HG02970 (cell line): ENCODE measurements around the gene THBS4.
"Not testable (repeated sequence)": the region's sequence is repeated elsewhere in the genome, so short reads cannot be mapped to it uniquely, and the experiment has no call there.

ENCODE experiments used
- ATAC-seq: cut with Tn5 transposase; IDR thresholded peaks from one replicate; pipeline ENCODE4 v1.9.1; 2021; ENCODE audit warnings: mild to moderate bottlenecking, moderate library complexity, moderate number of reproducible peaks; ENCODE audit not compliant: unreplicated experiment, low FRiP score

The THBS4 gene

DNA sequence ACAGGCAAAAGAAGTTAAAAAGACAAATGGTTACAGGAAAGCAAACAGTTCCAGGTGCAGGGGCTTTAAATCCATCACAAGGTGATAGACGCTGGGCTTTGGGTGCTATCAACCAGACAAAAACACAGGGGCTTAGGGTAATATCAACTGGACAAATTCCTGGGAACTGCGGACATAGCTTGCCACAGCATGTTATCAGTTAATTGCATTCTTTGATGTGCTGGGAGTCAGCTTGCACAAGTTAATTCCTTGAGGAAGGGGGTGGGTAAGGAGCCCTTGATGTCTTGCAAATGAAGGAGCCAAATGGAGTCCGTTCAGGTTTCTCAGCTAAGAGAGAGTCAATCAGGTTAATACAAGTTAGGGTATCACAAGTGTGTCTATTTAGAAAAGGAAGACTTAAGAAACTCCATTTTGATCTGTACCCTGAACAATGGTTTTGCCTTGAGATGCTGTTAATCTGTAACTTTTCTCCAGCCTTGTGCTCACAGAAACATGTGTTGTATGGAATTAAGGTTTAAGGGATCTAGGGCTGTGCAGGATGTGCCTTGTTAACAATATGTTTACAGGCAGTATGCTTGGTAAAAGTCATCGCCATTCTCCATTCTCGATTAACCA, 76.3 kb downstream of the THBS4 start:
- ATAC-seq: not testable (repeated sequence)

- no peak for ATAC-seq
These were observed 79.7 kb downstream of the THBS4 start for GRCh38 chr5:80114860-80115259.

DNA sequence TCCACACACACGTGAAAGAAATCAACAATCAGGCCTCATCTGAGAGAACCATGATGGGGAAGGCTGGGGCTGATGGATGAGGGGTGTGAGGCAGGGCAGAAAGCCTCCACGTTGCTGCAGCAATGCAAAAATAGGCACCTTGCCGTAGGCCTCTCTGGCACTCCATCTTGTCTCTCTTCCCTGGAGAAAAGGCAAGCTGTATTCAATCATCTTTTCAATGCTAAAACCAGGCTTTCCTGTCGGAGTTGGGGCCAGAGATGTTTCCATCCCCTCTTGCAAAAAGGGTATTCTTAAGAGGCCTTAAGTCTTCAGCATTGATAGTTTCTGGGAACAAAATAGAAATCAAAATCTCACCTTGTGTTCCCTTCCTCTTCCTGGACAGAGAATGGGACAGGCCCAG, 80.9 kb downstream of the THBS4 start:
- no peak for ATAC-seq

GRCh38 chr5:80116465-80116864, 81.3 kb downstream of the THBS4 start:
- ATAC-seq: no peak

DNA sequence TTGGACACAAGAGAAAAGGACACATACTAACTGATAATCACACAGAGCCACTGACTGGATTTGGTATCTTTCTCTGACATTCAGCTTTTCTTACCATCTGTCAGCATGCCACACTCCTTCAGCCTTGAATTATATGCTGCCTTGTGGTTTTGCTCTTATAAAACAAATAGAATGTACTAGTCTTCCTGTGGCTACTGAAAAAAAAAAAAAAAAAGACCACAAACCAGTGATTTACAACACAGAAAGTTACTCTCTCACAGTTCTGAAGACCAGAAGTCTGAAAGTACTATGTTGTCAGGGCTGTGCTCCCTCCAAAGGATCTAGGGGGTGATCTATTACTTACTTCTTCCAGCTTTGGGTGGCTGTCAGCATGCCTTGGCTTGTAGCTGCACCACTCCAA, 82.3 kb downstream of the THBS4 start:
- no peak for ATAC-seq

DNA sequence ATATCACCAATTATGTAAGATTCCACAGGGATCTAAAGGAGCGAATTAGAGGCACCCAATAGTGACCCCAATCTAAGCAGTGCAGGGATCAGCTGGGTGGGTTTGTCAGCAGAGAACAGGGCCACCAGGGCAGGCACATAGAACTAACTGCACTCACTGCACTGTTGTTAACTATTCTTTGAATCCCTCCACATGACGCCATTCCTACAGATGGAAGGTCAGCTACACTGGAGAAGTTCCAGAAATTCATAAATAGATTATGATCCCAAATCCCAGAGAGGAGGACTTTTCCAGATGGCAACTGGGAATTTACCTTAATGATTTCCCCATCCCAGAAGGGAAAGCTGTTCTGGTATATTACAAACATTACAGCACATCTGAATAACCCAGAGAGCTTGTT, 84.2 kb downstream of the THBS4 start:
- no peak for ATAC-seq

DNA sequence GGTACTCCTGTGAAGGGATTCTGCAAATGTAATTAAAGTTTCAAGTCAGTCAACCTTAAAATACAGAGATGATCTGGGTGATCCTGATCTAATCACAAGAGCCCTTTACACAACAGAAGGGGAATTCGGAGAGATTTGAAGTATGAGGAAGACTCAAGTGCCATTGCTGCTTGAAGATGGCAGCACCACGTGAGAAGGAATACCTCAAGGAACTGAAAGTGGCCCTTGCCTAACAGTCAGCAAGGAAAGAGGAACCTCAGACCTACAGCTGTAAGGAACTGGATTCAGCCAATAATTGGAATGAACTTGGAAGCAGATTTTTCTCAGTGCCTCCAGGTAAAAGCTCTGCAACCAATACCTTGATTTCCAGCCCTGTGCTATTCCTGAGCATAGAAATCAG, 87.4 kb downstream of the THBS4 start:
- ATAC-seq: no peak

GRCh38 chr5:80124121-80124918, 89.2 kb downstream of the THBS4 start:
- ATAC-seq: no peak

GRCh38 chr5:80125022-80125961, 90.1 kb downstream of the THBS4 start:
- peak; percentile 46 for ATAC-seq

DNA sequence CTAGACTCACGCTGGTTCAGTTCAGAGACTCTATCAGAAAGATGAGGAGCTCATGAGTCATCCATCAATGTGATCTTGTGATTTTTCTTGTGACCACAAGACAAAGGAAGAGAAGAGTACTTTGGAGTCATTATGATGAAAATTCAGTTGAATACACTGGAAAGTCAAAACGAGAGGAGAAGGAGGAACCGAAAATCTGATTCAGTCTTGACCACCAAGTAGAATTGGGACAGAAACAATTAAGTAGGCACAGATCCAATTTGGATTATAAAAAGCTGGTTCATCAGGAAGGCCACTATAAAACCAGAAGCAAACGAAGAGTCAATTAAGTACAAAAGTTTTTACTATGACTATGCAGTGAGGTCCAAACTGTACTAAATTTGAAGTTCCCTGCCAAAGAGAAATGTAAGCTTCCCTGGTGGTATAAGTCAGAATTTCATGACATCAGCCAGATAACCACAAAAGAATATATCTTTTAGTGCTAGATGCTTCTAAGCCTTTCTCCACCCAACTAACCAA, 90.9 kb downstream of the THBS4 start:
- ATAC-seq: peak; percentile 72

GRCh38 chr5:80127116-80127552, 92.0 kb downstream of the THBS4 start:
- no peak for ATAC-seq

DNA sequence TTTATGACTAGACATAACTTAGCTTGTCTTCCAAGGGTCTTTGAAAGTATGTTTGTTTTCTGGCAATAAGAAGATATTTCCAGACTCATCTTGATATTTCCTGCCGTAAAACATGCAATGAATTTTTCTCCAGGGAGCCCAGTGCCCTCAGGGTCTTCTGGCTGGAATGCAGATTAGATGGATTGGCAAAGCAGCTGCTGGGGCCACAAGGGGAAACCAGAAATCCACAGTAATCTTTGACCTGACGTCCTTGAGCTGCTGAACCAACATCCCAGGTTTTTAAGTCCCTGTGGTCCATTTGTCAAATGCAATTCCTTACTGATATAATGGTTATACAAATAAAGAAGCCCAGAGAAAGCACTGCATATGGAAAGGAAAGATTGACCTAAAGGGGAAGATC, 93.0 kb downstream of the THBS4 start:
- ATAC-seq: no peak

- no peak for ATAC-seq
These were observed 94.0 kb downstream of the THBS4 start for GRCh38 chr5:80129146-80129545.
